ENCODE measurements around the gene KIF21B.

Gene KIF21B

GRCh38 chr1:200972985-200973742, 50.4 kb downstream of the KIF21B start:
- Histone ChIP-seq H3K36me3 (peaks cover 100% of the 10 kb centered on the region), H3K4me1 (ENCODE audit: control insufficient read depth in 1 of 2, insufficient read depth in 1 of 2, low read depth in 1 of 2, low read length in 1 of 2) (no peaks in the 10 kb centered on the region), H3K9me3 (no peaks in the 10 kb centered on the region), H3K27ac (peak overlapping the region; percentile 8), H3K27me3 (no peaks in the 10 kb centered on the region), H3K4me3 (ENCODE audit: low read depth in 1 of 2, low read length in 1 of 2) (no peak overlapping the region)
- TF ChIP-seq CTCF (IDR thresholded peaks at IDR 0.05), result no peak

DNA sequence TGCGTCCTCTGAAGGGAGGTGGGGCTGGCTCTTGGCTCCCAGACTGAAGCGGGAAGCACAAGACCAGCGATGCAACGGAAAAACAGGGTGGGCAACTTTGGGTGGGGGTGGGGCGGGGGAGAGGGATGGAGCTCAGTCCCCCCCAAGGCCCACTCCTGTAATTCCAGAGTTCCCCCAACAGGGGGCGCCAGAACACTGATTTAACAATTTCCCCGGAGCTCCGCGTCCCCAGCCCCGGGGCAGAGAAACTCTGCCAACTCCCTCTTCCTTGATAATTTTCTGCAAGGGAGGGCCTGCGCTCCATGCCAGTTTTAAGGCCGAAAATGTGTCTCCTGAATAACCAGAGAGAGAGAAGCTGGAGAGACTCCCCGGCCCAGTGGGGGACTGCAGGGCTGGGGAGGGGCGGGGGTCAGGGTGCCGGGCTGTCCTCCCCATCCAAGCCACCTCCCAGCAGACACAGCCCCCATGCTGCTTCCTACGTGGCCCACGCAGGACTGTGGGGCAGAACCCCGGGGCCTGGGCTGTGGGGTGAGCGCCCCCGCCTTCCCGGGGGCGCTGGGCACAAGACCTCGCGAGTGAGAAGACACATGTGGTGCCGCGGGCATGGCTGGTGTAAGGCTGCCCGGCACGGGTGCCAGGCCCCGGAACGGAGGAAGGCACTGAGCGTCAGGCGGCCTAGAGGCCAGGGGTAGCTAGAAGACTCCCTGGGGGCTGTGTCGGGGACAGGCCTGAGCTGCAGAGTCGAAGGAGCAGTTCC, 51.4 kb downstream of the KIF21B start:
- Histone ChIP-seq H3K4me3 (ENCODE audit: low read depth in 1 of 2, low read length in 1 of 2) (no peak overlapping the region), H3K36me3 (peaks cover 100% of the 10 kb centered on the region), H3K27me3 (no peaks in the 10 kb centered on the region), H3K4me1 (ENCODE audit: control insufficient read depth in 1 of 2, insufficient read depth in 1 of 2, low read depth in 1 of 2, low read length in 1 of 2) (no peaks in the 10 kb centered on the region), H3K9me3 (no peaks in the 10 kb centered on the region), H3K27ac (no peak overlapping the region)
- peak; percentile 89 for TF ChIP-seq CTCF (IDR thresholded peaks at IDR 0.05)

GRCh38 chr1:200971428-200971903, 52.0 kb downstream of the KIF21B start:
- Histone ChIP-seq H3K4me1 (ENCODE audit: control insufficient read depth in 1 of 2, insufficient read depth in 1 of 2, low read depth in 1 of 2, low read length in 1 of 2) (no peaks in the 10 kb centered on the region), H3K36me3 (peaks cover 100% of the 10 kb centered on the region), H3K4me3 (ENCODE audit: low read depth in 1 of 2, low read length in 1 of 2) (no peak overlapping the region), H3K9me3 (no peaks in the 10 kb centered on the region), H3K27ac (no peak overlapping the region), H3K27me3 (no peaks in the 10 kb centered on the region)
- TF ChIP-seq CTCF (IDR thresholded peaks at IDR 0.05), result no peak

GRCh38 chr1:200970771-200971427, 52.6 kb downstream of the KIF21B start:
- Histone ChIP-seq H3K27ac (no peak overlapping the region), H3K36me3 (peaks cover 100% of the 10 kb centered on the region), H3K9me3 (no peaks in the 10 kb centered on the region), H3K27me3 (no peaks in the 10 kb centered on the region), H3K4me1 (ENCODE audit: control insufficient read depth in 1 of 2, insufficient read depth in 1 of 2, low read depth in 1 of 2, low read length in 1 of 2) (no peaks in the 10 kb centered on the region), H3K4me3 (ENCODE audit: low read depth in 1 of 2, low read length in 1 of 2) (no peak overlapping the region)
- no peak for TF ChIP-seq CTCF (IDR thresholded peaks at IDR 0.05)

- Histone ChIP-seq H3K9me3 (no peaks in the 10 kb centered on the region), H3K27ac (no peak overlapping the region), H3K4me3 (ENCODE audit: low read depth in 1 of 2, low read length in 1 of 2) (no peak overlapping the region), H3K36me3 (peaks cover 99% of the 10 kb centered on the region), H3K4me1 (ENCODE audit: control insufficient read depth in 1 of 2, insufficient read depth in 1 of 2, low read depth in 1 of 2, low read length in 1 of 2) (no peaks in the 10 kb centered on the region), H3K27me3 (no peaks in the 10 kb centered on the region)
- TF ChIP-seq CTCF (IDR thresholded peaks at IDR 0.05), result no peak
Measured at GRCh38 chr1:200969726-200970561, 53.6 kb downstream of the KIF21B start.
